HUES6 (cell line): ENCODE measurements around the gene COL6A2.

Experiments used
- H3K27ac ChIP-seq: 2 replicates; pipeline ENCODE4 v1.7.0; 2013; ENCODE audit warnings: low read depth, mild to moderate bottlenecking, low read length, inconsistent platforms
- H3K27me3 ChIP-seq: 2 replicates; pipeline ENCODE4 v1.6.1; 2013; ENCODE audit warnings: low read length; ENCODE audit not compliant: control insufficient read depth, insufficient read depth
- H3K36me3 ChIP-seq: 2 replicates; pipeline ENCODE4 v1.6.1; 2013; ENCODE audit warnings: low read length; ENCODE audit not compliant: control insufficient read depth, insufficient read depth
- H3K4me1 ChIP-seq: 2 replicates; pipeline ENCODE4 v1.6.1; 2013; ENCODE audit warnings: low read length; ENCODE audit not compliant: control insufficient read depth, insufficient read depth
- H3K4me3 ChIP-seq: 2 replicates; pipeline ENCODE4 v1.5.1; 2013; ENCODE audit warnings: low read depth, low read length
- H3K9ac ChIP-seq: one replicate; pipeline ENCODE4 v1.6.1; 2013; ENCODE audit warnings: mild to moderate bottlenecking, low read length
- H3K9me3 ChIP-seq: 2 replicates; pipeline ENCODE4 v1.6.1; 2013; ENCODE audit warnings: low read depth, low read length; ENCODE audit not compliant: control insufficient read depth, insufficient read depth

Gene COL6A2

DNA sequence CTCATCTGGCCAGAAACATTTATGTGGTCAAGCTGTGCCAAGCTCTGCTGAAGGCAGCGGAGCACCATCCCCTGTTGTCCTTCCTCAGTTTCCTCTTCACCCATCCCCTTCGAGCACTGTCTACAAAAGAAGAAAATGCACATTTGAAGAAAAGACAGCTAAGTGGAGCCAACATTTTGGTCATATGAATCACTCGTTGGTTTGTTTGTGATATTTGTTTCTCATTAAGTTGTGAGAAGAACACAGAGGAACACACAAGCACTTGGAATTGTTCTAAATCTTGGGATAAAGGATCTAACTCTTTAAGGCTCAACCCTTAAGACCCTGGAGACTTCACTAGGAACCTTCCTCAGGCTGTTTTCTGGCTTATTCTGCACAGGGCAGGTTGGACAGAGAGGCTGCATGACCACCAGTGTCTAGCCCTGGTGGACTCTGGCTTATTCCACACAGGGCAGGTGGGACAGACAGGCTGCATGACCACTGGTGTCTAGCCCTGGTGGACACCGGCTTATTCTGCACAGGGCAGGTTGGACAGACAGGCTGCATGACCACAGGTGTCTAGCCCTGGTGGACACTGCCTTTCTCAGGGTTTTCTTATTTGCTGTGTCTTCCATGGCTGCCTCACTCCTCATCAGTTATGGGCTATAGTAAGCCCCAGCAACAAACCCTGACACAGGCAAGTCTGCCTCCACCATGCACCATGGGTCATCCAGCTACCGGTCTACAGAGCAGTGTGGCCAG is 35.3 kb upstream of the COL6A2 start:
- Histone ChIP-seq H3K9ac (no peak overlapping the region), H3K4me3 (no peak overlapping the region), H3K9me3 (peaks cover 45% of the 10 kb centered on the region), H3K4me1 (peaks cover 22% of the 10 kb centered on the region; the same call in 1 of the 2 replicates), H3K27ac (no peak overlapping the region), H3K36me3 (no peaks in the 10 kb centered on the region), H3K27me3 (no peaks in the 10 kb centered on the region)

DNA sequence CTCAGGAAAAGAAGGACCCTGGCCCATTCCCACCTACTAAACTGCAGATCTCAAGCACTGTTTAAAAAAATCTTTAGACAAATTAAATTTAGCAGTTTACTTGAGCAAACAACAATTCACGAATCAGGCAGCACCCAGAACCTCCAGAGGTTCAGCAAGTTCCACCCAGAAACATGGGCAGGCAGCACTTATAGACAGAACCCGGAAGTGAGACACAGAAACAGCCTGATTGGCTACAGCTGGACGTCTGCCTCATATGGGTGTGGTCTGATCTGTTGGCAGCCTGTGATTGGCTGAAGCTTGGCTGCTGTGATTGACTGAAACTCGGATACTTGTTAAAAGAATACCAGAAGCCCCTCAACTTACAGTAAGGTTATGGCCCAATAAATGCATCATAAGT is 34.7 kb upstream of the COL6A2 start:
- Histone ChIP-seq H3K4me1 (peaks cover 22% of the 10 kb centered on the region; the same call in 1 of the 2 replicates), H3K36me3 (no peaks in the 10 kb centered on the region), H3K4me3 (no peak overlapping the region), H3K9ac (no peak overlapping the region), H3K9me3 (peaks cover 45% of the 10 kb centered on the region), H3K27ac (no peak overlapping the region), H3K27me3 (no peaks in the 10 kb centered on the region)

DNA sequence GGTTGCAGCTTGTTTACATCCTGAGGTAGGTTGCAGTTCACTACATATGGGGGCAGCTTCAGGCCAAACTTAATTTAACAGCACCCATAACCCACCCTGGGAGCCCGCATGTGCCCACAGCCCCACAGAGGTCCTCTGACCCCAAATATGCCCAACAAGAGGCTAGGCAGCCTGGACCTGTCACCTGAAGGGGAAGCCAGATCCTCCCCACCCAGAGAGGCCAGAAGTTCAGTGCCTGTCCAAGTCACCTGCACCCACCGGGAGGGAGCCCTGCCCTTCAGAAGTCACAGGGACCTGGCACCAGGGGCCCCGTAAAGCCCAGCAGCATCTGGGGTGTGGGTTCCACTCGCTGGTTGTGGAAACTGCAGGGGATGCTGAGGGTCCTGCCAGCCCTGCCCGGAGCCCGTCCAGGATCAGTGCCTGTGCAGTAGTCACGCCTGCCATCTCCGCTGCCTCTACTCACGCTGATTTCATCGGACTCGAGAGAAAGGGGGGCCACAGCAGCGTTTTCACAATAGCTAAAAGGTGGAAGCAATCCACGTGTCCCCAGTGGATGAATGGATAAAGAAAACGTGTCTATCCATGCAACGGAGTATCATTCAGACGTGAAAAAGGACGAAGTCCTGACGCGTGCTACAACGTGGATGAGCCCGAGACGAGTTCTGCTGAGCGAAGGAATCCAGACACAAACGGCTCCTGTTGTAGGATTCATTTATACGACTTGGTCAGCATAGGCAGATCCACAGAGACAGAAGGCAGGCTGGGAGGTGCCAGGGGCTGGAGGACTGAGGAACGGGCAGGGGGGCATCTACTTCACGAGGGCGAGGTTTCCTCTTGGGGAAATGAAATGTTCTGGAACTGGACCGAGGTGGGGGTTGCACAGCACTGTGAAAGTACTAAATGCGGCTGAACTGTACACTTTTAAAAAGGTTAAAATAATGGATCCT is 33.9 kb upstream of the COL6A2 start:
- peaks cover 44% of the 10 kb centered on the region for H3K9me3 ChIP-seq
- H3K27me3 ChIP-seq, result no peaks in the 10 kb centered on the region
- H3K4me1 ChIP-seq, result peaks cover 22% of the 10 kb centered on the region; the same call in 1 of the 2 replicates
- no peak overlapping the region for H3K4me3 ChIP-seq
- no peak overlapping the region for H3K27ac ChIP-seq
- no peaks in the 10 kb centered on the region for H3K36me3 ChIP-seq
- H3K9ac ChIP-seq, result no peak overlapping the region

DNA sequence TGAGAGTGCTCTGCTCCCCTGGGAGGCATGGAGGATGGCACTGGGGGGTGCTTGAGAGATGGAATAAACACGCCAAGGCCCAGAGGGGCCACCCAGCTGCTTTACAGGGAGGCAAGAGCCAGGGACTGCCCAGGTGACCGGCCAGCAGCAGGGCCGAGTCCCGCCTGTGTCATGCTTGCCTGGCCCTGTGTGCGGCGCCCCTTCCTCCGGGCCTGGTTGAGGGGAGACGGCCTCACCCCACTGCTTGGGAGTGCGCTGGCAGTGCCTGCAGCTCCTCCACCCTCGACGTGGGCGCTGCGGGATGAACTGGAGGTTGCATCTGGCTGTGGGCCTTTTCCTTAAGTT is 33.1 kb upstream of the COL6A2 start:
- Histone ChIP-seq H3K27me3 (no peaks in the 10 kb centered on the region), H3K36me3 (no peaks in the 10 kb centered on the region), H3K9me3 (peaks cover 40% of the 10 kb centered on the region), H3K4me1 (peaks cover 22% of the 10 kb centered on the region; the same call in 1 of the 2 replicates), H3K4me3 (no peak overlapping the region), H3K9ac (no peak overlapping the region), H3K27ac (no peak overlapping the region)

DNA sequence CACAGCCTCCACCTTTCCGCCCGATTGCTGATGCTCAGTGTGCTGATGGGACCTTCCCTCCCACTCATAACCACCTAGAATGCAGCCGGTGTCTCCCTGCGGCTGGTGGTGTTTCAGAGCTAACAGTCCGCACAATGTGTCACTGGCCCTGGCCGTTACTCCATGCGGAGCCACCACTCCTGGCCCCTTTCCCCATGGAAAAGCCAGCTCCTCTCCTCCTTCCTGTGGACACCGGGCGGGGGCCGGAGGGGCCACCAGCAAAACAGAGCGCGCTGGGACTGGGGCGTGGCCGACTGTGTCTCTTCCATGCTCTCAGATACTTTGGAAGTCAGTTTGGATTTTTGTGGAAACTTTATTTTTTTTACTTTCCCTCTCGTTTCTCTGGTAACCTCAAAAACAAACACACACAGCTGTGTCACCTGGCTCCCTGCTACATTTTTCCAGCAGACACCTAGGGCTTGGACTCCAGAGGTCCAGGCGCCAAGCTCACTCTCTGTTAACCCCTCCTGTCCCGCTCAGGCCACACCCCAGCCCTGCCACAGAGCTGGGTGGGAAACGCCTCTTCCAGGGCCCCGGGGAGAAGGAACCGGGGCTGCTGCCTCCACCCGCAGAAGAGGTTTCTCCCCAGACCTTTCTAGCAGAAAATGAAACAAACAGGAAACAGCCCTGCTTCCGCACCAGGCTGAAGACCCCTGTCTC is 32.5 kb upstream of the COL6A2 start:
- peaks cover 34% of the 10 kb centered on the region for H3K9me3 ChIP-seq
- H3K4me3 ChIP-seq, result no peak overlapping the region
- H3K4me1 ChIP-seq, result peaks cover 22% of the 10 kb centered on the region; the same call in 1 of the 2 replicates
- H3K9ac ChIP-seq, result no peak overlapping the region
- no peaks in the 10 kb centered on the region for H3K27me3 ChIP-seq
- no peaks in the 10 kb centered on the region for H3K36me3 ChIP-seq
- no peak overlapping the region for H3K27ac ChIP-seq

DNA sequence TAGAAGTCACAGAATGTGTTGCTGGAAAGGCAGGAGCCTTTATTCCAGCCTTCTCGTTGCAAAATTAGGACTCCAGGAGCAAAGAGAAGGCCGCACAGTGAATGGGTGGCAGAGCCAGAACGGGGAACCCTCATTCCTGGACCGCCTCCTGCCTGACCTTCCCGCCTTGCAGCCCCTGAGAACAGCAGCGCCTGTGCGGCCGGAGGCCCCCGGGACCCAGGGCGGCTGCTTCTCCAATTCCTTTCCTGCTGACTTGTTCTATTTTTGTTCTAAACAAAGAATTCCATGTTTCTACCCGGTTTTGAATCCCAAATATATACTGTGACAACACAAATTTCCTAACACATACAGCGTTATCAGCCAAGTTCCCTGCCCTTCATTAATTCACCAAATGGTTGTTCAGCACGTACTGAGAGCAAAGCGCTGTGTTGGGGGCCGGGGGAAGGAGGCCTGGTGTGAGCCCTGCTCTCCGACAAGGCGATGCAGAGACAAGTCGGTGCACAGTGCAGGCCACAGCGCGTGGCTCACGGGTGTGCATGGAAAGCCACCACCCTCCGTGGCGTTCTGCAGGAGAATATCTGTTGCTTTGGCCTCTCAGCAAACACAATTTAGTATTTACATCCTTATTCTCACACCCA is 31.9 kb upstream of the COL6A2 start:
- Histone ChIP-seq H3K4me3 (no peak overlapping the region), H3K36me3 (no peaks in the 10 kb centered on the region), H3K27ac (no peak overlapping the region), H3K27me3 (no peaks in the 10 kb centered on the region), H3K9ac (no peak overlapping the region), H3K9me3 (peaks cover 30% of the 10 kb centered on the region), H3K4me1 (peaks cover 22% of the 10 kb centered on the region; the same call in 1 of the 2 replicates)

DNA sequence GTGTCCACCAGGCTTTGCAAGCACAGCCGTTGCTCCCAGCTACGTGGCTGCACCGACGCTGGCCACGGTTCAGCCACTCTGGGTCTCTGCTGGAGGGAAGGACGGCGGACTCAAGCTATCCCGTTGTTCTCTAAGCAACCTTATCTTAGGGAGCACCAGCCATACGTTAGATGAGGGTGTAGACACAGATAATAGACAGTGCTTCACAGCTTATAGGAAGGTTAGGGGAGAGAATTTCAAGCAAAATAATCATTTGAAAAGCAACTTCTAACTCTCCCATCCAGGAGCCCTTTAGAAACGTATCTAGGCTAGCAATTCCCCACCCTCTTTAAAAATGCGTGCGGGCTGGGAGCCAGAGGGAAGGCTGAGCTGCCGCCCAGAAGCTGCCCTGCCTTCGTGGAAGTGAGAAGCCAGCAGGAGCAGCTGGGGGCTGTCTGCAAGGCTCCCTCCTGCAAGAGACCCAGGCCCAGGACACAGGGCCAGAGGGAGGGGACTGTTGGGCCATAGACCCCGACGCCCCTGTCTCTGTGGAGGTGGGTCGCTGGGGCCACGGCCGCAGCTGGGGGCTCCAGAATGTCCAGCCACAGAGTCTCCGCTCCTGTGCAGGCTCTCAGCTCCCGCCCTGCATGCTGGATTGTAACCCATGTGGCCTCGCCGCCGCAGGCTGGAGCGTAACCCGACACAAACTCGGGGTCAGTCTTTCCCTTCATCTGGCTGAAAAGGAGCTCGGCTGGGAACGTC is 31.2 kb upstream of the COL6A2 start:
- Histone ChIP-seq H3K27ac (no peak overlapping the region), H3K36me3 (no peaks in the 10 kb centered on the region), H3K4me3 (no peak overlapping the region), H3K4me1 (peaks cover 22% of the 10 kb centered on the region; the same call in 1 of the 2 replicates), H3K9ac (no peak overlapping the region), H3K9me3 (peaks cover 26% of the 10 kb centered on the region), H3K27me3 (no peaks in the 10 kb centered on the region)

DNA sequence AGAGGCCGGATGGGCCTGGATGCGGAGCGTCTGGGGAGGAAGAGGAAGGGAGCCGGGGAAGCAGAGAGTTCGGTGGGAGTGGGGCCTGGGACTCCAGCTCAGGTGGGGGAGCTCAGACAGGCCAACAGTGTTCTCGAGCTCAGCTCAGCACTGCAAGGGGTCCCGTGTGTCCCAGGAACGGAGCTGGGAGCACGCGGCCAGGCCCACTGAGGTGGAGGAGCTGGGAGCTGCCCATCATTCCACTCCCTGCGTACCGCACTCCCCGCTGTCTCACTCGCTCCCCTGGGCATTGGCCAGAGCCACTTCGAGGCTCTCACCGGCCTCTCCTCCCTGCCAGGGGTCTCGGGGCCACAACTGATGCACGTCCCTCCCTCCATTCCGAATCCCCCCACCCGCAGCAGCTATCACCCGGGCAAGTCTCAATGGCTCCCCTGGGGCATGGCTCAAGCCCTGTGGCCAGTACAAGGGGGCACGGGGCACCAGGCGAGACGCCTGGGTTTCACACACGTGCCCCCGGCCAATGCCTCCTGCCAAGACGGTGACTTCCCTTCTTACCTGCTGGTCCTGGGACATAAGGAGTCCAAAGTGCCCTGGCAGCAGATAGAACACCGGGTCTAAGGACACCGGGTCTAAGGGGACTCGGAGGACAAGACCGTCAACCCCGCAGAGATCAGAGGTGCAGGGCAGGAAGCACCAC is 30.3 kb upstream of the COL6A2 start:
- Histone ChIP-seq H3K36me3 (no peaks in the 10 kb centered on the region), H3K4me1 (peaks cover 22% of the 10 kb centered on the region; the same call in 1 of the 2 replicates), H3K9me3 (peaks cover 18% of the 10 kb centered on the region), H3K4me3 (no peak overlapping the region), H3K27ac (no peak overlapping the region), H3K9ac (no peak overlapping the region), H3K27me3 (no peaks in the 10 kb centered on the region)

DNA sequence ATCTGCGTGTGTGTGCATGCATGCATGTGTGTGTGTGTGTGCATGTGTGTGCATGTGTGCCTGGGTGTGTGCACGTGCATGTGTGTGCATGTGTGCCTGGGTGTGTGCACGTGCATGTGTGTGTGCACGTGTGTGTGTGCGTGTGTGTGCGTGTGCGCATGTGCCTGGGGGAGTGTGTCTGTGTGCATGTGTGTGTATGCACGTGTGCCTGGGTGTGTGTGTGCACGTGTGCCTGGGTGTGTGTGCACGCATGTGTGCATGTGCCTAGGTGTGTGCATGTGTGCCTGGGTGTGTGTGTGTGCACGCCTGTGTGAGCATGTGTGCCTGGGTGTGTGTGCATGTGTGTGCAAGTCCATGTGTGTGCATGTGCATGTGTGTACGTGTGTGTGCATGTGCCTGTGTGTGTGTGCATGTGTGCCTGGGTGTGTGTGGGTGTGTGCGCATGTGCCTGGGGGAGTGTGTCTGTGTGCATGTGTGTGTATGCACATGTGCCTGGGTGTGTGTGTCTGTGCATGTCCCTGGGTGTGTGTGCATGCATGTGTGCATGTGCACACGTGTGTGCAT is 29.3 kb upstream of the COL6A2 start:
- no peaks in the 10 kb centered on the region for H3K27me3 ChIP-seq
- H3K4me3 ChIP-seq, result no peak overlapping the region
- H3K9me3 ChIP-seq, result peaks cover 10% of the 10 kb centered on the region; the same call in 1 of the 2 replicates
- no peak overlapping the region for H3K27ac ChIP-seq
- no peak overlapping the region for H3K9ac ChIP-seq
- peaks cover 22% of the 10 kb centered on the region; the same call in 1 of the 2 replicates for H3K4me1 ChIP-seq
- no peaks in the 10 kb centered on the region for H3K36me3 ChIP-seq
